Psoas muscle (tissue), 8 donors: Measurements from ENCODE around the gene TCF12. TPM values are rescaled to one million over a fixed set of nuclear protein-coding genes. Genes with fewer than 3 reads are reported as not detected.

Experiments used
- ATAC-seq, 4 donors: fragments of 200-7000 bp; cut with Tn5 transposase; one replicate each; pipeline ENCODE4 v1.9.1; 2020; ENCODE audit warnings: moderate library complexity in 3 of 4, mild to moderate bottlenecking in 2 of 4
- DNase-seq, 2 donors: peaks; one replicate each; pipeline ENCODE4 v3.0.0-alpha.2; 2020
- H3K27ac ChIP-seq: fragments of 200-600 bp; one replicate; pipeline ENCODE4 v1.8.0; 2022
- H3K27me3 ChIP-seq, 3 donors: fragments of 200-600 bp in 1 of 3; one replicate each; pipeline versions ENCODE4 v1.6.1 to v1.8.0; 2013 to 2022; ENCODE audit warnings: low read length in 2 of 3, mild to moderate bottlenecking in 2 of 3, moderate library complexity in 1 of 3; ENCODE audit not compliant: insufficient read depth in 3 of 3
- H3K36me3 ChIP-seq, 2 donors: fragments of 200-600 bp in 1 of 2; one replicate each; pipeline versions ENCODE4 v1.6.1 to v1.8.0; 2013 to 2022; ENCODE audit warnings: low read depth in 1 of 2, mild to moderate bottlenecking in 1 of 2, moderate library complexity in 1 of 2; ENCODE audit not compliant: insufficient read depth in 1 of 2
- H3K4me1 ChIP-seq: fragments of 200-600 bp; one replicate; pipeline ENCODE4 v1.8.0; 2022
- H3K4me3 ChIP-seq: fragments of 200-600 bp; one replicate; pipeline ENCODE4 v1.8.0; 2022; ENCODE audit warnings: mild to moderate bottlenecking
- H3K9me3 ChIP-seq: fragments of 200-600 bp; one replicate; pipeline ENCODE4 v1.8.0; 2022
- CTCF ChIP-seq: fragments of 200-600 bp; IDR thresholded peaks from one replicate; pipeline ENCODE4 v1.8.0; 2022; ENCODE audit warnings: antibody characterized with exemption
- WGBS, 3 donors: extraction: QIAGEN DNeasy Blood & Tissue Kit; methylation state at CpG; one replicate each; pipeline versions ENCODE4 v1.1.6 to v1.1.7; 2013; 5-methylcytosine and 5-hydroxymethylcytosine counted together
- intact Hi-C, 2 donors: fragments of 100-400 bp; cut with DNase I; formaldehyde crosslinking; loops; one replicate each; pipeline versions ENCODE4 v1.11.0 to v1.14.2; 2022
- polyA plus RNA-seq, 3 donors: library from polyadenylated mRNA; stranded (reverse); fragments of 200-250 nt; gene quantifications; one replicate each; pipeline ENCODE4 v1.2.3, GENCODE V29; 2013
- total RNA-seq, 4 donors: library from RNA; stranded (reverse); fragmentation: NEBNext Ultra II Directional in 2 of 4; extraction: Animal tissue kit (Norgen Biotek cat#: 25700) in 2 of 4; gene quantifications; one replicate each; pipeline versions ENCODE4 v1.2.1 to v1.2.4, GENCODE V29; 2021 to 2023
- donor health status: healthy with polysubstance abuse.
- donor health status: DM: no; HTN: no; CAD: no; lungs with moderate emphysema.
- donor health status: Bipolar disorder and iron deficiency.
- donor health status: healthy.
- donor health status: DM: yes; HTN: yes; CAD: no.
- donor health status: DM: no; HTN: no; CAD: no.
- donor health status: DM: no; HTN: no; CAD: no.
- donor health status: DM: yes; HTN: yes; CAD: no.

TCF12 gene
- total and polyA plus RNA-seq, 7 donors = 10.5 to 53.1 (median 30.5) TPM

- H3K4me1 ChIP-seq = no peaks in the 10 kb centered on the region
- 90 to 94% (median 91%) methylated on average over 5 of the region's 5 CpGs for WGBS, 3 donors
- H3K36me3 ChIP-seq = no peaks in the 10 kb centered on the region
- H3K9me3 ChIP-seq = no peaks in the 10 kb centered on the region
- ATAC-seq = no peak
- intact Hi-C loops = no loop called here
- no peaks in the 10 kb centered on the region for H3K27me3 ChIP-seq
- no peak overlapping the region for H3K27ac ChIP-seq
- DNase-seq = no peak
- no peak overlapping the region for H3K4me3 ChIP-seq
- TF ChIP-seq CTCF = no peak
Observed at GRCh38 chr15:57339321-57339720, 420.9 kb downstream of the TCF12 start.

Other genes starting within 250 kb of the TCF12 start
- 10 to 100 TPM; 20.8 to 25.3 (median 23.6) TPM for gene ZNF280D, start 185.1 kb upstream of the TCF12 start, total RNA-seq
- gene ZNF280D, start 185.1 kb upstream of the TCF12 start, polyA plus RNA-seq = 10 to 100 TPM in 2 of 3 donors, 1 to 10 TPM in 1; 5.3 to 12.0 (median 10.4) TPM